HTERT RPE-1 (cell line): ENCODE results near the gene MBNL2.

Source experiments
- in situ Hi-C: fragments of 300-500 bp; cut with MboI; formaldehyde crosslinking; loops from 4 replicates; pipeline ENCODE4 v1.14.3; 2020; ENCODE audit warnings: low sequenced_read_pairs

Gene MBNL2, protein sequence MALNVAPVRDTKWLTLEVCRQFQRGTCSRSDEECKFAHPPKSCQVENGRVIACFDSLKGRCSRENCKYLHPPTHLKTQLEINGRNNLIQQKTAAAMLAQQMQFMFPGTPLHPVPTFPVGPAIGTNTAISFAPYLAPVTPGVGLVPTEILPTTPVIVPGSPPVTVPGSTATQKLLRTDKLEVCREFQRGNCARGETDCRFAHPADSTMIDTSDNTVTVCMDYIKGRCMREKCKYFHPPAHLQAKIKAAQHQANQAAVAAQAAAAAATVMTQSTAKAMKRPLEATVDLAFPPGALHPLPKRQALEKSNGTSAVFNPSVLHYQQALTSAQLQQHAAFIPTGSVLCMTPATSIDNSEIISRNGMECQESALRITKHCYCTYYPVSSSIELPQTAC

DNA sequence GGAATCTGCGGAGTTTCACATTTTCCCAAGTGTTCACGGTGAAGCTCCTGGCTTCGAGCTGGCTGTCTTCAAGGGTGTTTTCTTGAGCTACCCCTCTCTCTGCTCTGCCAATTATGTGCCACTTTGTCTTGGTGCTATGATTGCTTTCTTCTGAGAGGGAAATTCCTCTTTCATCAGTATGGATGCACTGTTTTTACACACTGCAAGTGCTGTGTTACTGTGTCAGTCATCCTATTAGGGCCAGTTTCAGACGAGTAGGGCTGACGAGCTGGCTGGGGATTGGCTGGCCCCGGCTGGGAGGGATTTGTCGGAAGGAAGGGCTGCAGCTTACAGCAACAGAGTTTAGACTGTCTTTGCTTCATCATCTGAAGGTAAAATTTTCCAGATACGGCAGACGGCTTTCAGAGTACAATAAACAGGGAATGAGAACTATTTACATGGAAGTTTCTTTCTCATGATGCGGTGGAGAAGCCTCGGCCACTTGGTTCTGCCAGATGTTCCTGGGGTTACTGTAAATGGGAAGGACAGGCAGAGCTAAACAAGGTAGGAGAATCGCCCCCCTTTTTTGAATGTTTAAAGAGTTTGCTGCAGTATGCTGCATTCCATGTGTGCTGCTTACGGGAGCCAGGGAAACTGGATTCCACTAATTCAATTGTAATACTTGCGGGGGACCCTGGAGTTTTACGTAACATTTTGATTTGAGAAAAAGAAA lies at the start of gene MBNL2:
Gene MBNL2, plus strand, starts transcription at position 345 of the 712 bp plus-strand sequence. CDS start 53,903 bp downstream, outside the sequence.
- in situ Hi-C loops = no loop called here

DNA sequence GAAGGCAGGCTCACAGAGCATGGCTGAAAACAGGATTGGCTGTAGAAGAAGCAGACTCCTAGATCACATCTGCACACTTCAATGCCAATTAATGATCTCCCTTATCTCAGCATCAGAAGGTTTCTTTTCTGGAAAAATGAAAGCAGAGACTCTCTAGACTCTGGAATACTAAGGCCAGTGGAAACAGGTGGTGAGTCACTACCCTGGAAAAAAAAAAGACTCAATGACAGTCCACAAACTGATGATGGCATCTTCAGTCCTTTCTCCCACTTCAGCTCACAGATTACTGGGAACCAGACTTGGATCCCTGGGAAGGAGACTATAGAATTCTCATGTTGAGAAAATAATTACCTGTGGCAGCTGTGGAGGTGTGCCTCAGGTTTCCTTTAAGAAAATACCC lies 47.5 kb upstream of the MBNL2 start:
- in situ Hi-C loops = no loop called here

DNA sequence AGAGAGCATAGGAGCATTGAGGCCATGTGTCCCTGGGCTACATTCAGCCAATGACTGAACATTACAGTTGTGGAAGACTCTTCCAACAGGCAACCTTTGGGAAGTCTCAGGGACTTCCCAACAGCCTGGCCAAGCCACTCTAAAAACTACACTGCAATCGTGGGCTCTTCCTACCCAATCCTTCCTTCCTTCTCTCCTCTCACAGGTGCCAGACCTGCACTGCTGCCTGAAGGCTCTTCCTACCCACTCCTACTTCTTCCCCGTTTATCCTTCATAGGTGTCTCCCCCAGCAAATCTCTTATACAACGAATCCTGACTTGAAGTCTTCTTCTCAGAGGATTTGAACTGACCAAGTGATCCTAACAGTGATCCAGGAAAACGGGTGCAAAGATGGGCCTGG lies 47.1 kb upstream of the MBNL2 start:
- in situ Hi-C loops = no loop called here

DNA sequence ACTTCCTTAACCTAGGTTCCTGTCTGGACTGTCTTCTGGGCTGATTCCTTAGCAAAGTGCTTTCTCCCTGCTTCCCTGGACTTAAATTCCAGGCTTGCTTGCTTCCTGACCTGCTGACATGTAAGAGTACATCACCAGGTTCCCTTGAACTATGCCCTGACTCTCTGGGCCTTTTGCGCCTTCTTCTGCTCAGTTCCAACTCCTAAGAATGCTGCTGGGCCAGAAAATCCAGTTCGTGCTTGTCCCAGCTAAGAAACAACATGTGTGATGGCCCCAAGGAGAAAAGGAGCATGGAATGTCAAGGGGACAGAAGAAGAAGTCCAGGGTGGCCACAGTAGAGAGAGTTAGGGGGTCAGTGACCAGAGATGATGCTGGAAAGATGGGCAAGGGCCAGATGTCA lies 42.6 kb upstream of the MBNL2 start:
- in situ Hi-C loops = no loop called here

DNA sequence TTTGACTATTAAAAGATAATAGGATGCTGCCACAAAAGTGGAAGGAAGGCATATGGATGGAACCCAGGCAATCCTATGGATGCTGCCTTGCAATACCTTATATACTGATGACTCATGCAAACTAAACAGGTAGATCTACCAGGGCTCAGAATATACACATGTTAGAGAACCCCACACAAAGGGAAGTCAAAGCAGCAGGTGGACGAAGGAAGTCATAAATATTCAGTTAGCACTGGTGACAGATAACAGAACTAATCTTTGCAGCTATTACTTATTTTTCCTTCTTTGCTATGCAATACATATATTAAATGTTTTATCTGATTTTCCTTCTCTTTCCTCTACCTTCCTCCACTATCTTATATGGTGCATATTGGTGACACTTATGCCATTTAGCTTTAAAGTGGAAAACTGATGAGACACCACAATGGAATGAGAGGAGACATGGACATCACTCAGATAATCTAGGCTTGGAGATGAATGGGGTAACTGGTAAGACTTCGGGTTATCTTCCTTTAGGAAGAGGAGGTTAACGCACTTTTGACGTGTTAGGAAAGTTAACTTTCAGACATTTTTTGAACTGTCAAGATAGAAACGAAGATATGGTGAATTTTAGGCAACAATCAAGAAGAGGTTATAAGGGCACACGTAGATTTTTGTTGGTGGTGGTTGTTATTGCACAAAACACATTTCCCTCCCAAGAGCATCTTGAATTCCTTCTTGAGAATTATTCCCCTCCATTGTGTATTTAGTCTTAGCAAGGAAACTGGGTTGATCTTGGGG lies 39.8 kb upstream of the MBNL2 start:
- in situ Hi-C loops = no loop called here

DNA sequence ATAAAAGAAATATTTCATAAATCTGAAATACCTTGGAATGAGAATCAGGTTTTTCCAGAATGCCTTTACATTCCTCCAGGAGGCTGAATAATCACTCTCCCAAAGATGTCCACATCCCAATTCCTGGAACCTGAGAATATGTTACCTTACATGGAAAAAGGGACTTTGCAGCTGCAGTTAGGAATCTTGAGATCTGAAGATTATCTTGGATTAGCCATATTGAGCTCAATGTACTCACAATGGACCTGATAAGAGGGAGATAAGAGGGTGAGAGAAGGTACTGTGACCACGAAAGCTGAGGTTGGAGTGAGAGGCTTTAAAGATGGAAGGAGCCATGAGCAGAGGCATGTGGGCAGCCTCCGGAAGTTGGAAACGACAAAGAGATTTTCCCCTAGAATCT lies 36.8 kb upstream of the MBNL2 start:
- in situ Hi-C loops = no loop called here

DNA sequence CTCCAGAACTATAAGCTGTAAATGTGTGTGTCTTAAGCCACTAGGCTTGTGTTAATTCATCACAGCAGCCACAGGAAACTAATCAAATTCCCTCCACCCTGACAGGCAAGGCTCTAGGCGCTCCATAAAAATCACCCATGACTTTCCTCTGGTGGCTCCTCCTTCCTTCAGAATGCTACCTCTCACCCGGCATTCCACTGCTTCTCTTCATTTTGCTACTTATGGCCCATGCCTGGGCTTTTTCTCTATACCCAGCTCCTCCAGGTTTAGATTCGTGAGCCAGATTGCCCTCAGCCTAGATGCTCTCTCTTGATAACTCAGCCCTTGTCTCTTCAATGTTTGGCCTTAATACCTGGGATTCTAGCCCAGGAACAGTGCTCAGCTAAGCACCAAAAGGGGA lies 36.4 kb upstream of the MBNL2 start:
- in situ Hi-C loops = no loop called here

DNA sequence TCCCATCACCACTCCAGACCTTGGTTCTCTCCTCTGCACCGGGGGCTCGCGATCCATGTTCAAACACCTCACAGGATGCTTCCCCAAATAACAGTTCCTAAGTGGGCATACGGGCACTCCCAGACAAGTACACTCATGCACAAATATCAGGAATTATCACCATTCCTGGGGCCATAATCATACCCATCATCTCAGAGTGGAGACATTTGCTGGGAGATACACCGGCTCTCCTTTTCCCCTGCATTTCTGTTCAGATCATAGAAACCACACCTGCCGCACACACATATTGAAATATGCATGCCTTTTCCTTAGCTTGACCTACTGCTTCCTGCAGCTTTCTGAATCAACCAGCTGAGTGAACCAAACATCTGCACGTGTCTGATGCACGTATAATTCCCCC lies 33.9 kb upstream of the MBNL2 start:
- in situ Hi-C loops = no loop called here

DNA sequence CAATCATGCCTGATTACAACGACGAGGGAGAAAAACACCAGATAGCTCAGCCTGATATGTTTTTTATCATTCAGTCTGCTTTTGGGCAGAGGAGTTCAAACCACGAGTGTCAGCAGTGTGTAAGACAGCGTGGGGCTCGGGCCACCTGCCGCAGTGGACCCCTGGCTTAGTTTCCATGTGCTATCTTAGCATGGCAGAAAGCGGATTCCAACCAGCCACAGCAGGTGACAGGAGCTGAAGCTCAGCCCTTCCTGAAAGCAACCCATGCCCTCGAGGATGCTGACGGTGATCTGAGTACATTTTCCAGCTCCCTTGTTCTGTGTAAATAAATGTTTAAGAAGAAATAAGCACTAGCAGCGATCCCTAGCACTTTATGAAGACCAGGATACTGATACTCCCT lies 32.2 kb upstream of the MBNL2 start:
- in situ Hi-C loops = no loop called here

DNA sequence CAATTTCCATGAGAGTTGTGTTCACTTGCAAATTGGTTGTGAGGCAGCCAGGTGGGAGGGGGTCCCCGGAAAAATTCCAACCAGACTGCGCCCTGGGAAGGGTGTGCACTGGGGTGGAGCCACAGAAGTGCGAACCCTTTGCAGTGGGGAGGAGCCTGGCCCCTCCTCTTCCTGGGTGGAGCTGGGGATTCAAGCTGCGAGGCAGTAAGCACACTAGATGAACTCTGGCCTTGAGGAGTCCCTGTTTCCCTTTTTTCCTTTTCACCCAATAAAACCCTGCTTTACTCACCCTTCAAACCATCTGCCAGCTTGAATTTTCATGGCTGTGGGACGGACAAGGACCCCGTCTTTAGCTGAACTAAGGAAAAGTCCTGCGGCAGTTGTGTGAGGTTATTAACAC lies 31.0 kb upstream of the MBNL2 start:
- in situ Hi-C loops = no loop called here

DNA sequence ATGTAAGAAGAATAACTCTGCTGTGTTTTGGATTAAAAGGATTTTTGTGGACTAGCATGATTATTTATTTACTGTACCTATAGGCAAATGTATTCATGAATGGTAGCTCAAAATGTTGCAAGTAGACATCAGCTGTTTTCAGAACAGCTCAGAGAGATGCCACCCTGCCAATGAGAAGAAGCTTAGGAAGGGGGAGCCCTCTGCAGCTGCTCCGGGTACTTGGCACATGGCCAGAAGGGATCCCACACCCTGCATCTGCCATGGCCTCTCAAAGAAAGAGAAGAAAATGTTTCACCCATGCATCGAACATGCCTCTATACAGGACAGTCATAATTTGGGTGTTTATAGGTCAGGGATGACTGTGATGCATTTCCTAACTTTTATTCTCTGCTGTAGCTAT lies 30.5 kb upstream of the MBNL2 start:
- in situ Hi-C loops = no loop called here

DNA sequence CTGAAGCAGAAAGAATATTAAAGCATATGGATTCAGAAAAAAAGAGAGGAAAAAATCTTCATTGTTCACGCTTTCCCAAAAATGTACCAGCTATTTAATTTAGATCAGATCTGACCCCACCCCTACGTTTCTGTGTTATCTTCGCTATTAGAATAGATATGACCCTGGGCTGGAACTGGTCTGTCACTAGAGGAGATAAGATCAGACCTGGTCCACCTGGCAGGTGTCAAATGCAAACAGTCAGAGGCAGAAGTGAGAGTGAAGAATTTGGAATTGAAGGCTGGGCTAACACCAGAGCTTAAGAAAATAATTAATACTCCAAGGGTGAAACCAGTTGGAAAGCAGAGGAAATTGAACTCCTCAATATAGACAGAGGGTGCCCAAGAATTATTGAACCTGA lies 30.0 kb upstream of the MBNL2 start:
- in situ Hi-C loops = no loop called here

DNA sequence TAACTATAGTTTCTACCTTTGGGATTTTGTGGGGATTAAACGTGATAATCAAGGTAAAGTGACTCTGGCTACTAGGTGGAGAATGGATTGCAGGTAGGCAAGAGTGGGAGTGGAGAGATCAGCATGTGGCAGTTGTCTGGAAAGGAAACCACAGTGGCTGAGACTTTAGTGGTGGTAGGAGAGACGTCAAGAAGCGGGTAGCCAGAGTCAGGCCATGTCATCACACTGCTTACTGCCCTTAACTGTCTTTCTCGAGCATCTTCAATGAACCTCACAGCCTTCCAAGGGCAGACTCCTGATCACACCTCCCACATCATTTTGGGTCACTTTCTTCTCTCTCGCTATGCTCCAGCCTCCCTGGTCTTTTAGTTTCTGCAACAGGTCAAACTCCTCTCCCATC lies 28.6 kb upstream of the MBNL2 start:
- in situ Hi-C loops = no loop called here

DNA sequence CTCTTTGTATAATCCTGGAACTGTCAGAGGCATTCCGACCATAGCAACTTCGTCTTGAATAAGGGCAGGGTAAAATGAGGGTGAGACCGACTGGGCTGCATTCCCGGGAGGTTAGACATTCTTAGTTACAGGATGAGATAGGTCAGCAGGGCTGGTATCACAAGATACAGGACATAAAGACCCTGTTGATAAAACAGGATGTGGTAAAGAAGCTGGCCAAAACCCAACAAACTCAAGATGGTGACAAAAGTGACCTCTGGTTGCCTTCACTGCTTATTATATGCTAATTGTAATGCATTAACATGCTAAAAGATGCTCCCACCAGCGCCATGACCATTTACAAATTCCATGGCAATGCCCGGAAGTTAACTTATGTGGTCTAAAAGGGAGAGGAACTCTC lies 27.7 kb upstream of the MBNL2 start:
- in situ Hi-C loops = no loop called here

DNA sequence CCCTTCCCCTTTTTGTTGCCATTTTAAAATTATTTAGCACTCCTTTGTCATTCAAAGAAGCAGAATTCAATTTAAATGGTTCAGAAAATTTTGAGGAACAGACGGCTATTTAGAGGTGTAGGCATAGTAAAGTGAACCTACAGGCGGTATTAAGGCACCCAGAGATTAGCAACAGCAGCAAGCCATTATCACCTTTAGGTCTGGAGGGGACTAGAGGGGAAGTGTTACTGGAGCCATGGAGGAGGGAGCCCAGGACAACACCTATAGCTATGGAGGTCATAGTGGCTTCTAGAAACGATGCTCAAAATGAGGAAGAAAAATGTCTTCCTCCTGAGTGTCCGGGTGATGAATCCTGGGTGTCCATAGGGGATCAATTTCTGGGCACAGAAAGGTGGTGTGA lies 25.8 kb upstream of the MBNL2 start:
- in situ Hi-C loops = no loop called here

DNA sequence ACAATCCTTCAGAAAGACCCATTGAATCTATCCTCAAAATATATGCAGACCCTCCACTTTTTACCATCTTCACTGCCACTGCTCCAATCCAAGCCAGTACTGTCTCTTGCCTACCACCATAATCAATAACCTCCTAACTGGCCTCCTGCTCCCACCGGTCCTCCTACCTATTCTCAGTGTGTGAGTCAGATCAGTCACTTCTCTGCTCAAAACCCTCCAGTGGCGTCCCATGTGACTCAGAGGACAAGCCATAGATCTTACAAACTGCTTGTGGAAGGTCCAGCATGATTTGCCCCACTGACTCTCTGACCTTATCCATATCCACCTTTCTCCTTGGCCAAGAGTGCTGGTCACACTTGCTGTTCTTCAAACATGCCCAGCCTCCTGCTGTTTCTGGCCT lies 23.4 kb upstream of the MBNL2 start:
- in situ Hi-C loops = no loop called here

DNA sequence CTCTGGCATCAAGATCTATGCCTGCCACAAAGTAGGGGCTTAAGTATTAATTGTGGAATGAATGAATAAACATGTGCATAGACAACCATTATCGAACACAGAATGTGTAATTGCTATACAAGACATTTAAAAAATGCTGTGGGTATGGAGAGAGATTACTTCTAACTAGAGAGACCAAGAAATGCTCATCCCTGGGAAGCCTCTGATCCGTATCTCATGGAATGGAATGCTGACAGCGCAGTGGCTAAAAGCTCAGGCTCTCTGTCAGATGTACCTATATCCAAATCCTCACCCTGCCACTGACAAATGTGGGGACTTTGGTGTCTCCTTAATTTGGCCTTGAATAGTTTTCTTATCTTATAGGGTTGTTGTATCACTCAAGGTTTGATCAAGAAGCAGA lies 22.7 kb upstream of the MBNL2 start:
- in situ Hi-C loops = no loop called here

DNA sequence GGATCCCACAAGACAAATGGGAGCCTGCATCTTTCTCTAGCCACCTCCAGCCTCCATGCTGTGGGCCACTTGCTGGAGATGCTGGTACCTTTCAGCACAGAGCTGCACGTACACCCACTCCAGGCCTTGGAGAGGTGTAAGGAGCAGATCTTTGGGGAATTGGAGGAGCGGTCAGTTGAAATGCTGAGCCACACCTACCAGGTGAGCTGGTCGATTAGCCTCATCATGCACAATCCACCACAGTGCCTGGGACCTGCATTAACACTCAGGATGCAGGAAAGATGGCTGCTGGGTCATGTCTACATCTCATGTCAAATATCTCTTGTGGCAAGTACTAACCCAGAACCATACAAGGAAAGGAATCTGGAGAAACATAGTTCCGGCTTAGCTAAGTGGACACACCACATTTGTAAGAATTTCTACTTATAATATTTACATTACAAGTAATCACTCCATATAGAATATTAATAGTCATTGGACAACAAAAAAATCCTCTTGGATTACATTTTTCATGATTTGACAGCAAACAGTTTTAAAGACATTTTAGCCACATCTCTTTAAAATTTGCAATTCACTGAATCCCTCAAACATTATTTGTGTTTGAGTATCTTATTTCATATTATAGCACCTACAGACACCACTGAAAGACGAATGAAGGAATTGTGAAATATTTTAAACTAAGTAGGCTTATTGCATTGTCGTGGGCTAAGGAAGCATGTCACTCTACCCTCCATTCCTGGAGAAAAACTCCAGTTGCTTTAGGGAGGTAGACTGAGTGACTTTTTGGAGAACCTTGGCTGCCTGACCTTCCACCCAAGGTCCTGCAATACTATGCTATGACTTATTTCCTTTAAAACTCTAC lies 21.8 kb upstream of the MBNL2 start:
- in situ Hi-C loops = no loop called here

DNA sequence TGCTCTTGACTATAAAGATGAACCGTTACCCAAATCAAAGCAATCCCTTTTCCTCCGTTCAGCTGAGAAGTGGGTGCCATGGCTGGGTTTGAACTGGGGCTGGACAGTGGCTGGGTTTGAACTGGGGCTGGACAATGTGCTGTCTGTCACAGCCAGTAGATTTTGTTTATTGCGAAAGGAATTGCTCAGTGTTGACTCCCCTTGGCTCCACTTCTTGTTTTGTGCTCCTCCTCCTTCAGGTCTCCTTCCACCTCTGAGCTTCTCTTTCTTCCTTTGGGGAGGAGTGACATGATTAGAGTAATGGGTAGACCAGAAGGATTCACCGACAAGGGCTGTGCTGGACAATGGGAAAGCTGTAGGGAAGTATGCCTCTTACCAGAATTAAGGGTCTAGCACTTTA lies 19.4 kb upstream of the MBNL2 start:
- in situ Hi-C loops = no loop called here

DNA sequence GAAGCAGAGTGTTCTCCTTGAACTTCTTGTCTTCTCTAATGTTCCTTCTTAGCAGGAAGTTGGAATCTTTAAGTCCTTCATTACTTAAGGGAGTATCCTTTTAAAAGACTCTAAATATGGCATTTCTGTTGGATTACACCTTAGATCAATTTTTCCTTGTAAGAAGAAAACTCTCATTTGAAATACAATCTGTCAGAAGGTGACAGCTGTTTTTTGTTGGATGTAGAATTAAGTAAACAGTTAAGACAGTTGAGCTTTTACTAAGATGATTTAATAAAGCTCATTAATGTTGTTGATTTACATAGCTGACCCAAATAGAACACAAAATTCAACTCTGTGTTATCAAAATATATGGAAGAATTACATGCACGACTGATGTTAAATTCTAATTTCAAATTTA lies 16.7 kb upstream of the MBNL2 start:
- in situ Hi-C loops = no loop called here

DNA sequence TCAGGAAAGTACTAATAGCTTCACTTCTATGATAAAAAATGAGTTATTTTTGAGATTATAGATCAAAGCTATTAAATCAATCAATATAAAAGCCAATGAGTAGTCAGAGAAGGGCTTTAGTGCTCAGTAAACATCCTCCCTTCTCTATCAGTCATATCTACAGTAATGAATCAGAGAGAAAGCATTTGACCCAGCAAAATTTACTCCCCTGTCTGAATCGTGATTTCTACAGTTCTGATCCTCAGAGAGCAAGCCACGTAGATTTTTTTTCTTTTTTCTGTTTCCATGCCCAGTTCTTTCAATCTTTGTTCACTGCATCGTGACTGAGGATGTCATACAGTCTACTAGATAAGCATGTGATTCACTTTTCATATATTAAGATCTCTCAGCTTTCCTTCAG lies 16.2 kb upstream of the MBNL2 start:
- in situ Hi-C loops = no loop called here
